AG09309 (cell line): ENCODE measurements around the gene PNLIPRP1.

Experiments used
- DNase-seq: peaks from one replicate; pipeline ENCODE4 v3.0.0-alpha.2; 2010; ENCODE audit warnings: low read depth
- H3K4me3 ChIP-seq: 2 replicates; pipeline ENCODE4 v1.5.1; 2011; ENCODE audit warnings: mild to moderate bottlenecking, low read depth, low read length, moderate library complexity; ENCODE audit not compliant: control insufficient read depth
- TF ChIP-seq, protein P1 (sequence below): IDR thresholded peaks from 2 replicates; pipeline ENCODE4 v1.5.1; 2011; ENCODE audit warnings: mild to moderate bottlenecking, low read depth, low read length, inconsistent platforms; ENCODE audit not compliant: insufficient read depth, control insufficient read depth; ENCODE audit errors: missing control alignments

The PNLIPRP1 gene

GRCh38 chr10:116615199-116615776 lies 24.5 kb downstream of the PNLIPRP1 start:
- H3K4me3 ChIP-seq: no peak overlapping the region
- no peak for DNase-seq
- TF ChIP-seq, protein P1, sequence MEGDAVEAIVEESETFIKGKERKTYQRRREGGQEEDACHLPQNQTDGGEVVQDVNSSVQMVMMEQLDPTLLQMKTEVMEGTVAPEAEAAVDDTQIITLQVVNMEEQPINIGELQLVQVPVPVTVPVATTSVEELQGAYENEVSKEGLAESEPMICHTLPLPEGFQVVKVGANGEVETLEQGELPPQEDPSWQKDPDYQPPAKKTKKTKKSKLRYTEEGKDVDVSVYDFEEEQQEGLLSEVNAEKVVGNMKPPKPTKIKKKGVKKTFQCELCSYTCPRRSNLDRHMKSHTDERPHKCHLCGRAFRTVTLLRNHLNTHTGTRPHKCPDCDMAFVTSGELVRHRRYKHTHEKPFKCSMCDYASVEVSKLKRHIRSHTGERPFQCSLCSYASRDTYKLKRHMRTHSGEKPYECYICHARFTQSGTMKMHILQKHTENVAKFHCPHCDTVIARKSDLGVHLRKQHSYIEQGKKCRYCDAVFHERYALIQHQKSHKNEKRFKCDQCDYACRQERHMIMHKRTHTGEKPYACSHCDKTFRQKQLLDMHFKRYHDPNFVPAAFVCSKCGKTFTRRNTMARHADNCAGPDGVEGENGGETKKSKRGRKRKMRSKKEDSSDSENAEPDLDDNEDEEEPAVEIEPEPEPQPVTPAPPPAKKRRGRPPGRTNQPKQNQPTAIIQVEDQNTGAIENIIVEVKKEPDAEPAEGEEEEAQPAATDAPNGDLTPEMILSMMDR: no peak

GRCh38 chr10:116620423-116621400 lies 30.0 kb downstream of the PNLIPRP1 start, which contains the start of gene PNLIPRP2:
TSS of gene PNLIPRP2 (plus strand) at chr10:116620953.
- TF ChIP-seq, protein P1: no peak
- no peak within 1 kb of the TSS for H3K4me3 ChIP-seq
- DNase-seq: no peak

DNA sequence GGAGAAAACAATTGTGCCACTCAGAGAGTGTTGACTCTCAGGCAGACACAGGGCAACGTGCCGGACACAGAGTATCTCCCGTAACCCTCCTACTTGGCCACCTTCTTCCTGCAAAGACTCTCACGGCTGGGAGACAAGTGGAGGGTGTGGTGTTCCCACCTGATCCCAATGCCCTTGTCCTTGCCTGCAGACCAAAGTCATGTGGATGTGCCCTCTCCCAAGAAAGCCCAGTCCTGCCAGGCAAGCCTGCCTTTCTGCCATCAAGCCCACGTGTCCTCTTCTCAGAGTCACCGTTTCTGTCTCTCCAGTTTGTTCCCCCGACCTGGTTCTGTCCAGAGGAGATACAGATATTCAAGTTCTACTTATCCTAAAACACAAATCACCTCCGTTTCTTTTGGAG lies 30.7 kb downstream of the PNLIPRP1 start:
- no peak for DNase-seq
- TF ChIP-seq, protein P1: no peak
- H3K4me3 ChIP-seq: no peak overlapping the region

DNA sequence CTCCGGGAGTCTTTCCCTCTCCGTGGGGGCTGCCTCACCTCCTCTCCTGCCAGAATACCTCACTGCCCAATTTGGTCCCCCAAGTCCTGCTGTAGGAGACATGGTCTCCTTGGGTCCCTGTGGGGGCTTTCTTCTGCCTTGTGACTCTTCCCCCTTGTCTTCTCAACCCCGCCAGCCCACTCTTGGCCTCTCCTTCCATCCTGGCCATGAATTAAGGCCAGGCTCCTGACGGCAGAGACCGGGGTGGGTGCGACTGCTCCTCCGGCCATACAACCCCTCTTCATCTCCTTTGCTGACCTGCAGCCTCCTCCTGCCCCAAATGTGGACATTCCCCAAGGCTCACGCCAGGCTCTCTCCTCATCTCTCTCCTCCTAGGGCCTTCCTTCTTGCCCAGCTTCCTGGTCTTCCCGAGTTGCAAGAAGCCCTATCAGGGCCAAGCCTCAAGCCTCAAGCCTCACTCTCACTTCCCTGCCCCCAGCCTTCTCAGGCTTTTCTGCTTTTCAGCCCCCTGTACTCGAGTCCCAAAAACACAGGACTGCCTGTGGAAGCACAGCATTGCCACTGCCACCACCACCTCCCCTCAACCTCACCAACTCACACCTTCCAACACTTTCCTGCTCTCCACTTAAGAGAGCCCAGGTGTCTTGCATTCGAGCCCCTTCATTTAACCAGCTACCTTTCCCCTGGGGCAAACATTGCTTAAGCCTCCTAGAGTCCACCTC lies 31.3 kb downstream of the PNLIPRP1 start:
- no peak for DNase-seq
- TF ChIP-seq, protein P1: no peak
- no peak overlapping the region for H3K4me3 ChIP-seq

- DNase-seq: no peak
- no peak overlapping the region for H3K4me3 ChIP-seq
- TF ChIP-seq, protein P1: no peak
These were observed 35.1 kb downstream of the PNLIPRP1 start for GRCh38 chr10:116625845-116626244.

DNA sequence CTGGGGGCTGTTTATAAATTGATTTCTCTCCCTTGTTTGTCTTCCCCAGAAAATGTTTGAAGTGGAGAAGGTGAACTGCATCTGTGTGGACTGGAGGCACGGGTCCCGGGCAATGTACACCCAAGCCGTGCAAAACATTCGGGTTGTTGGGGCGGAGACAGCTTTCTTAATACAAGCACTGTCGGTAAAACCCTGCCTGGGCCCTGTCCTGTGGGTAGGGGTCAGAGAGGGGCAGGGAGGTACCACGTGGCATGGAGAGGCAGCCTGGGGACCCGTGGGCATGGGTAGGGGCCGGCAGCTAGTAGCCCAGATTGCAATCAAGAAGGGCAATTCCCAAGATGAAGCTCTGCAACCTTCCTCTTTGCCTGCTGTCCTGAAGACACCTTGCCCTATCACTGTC lies 36.1 kb downstream of the PNLIPRP1 start:
- no peak for DNase-seq
- TF ChIP-seq, protein P1: no peak
- H3K4me3 ChIP-seq: no peak overlapping the region
